H1 (cell line): ENCODE results near the gene RFX2. TPM values are rescaled to one million over a fixed set of nuclear protein-coding genes. Genes with fewer than 3 reads are reported as not detected.
A peak's percentile ranks its signal among the peaks of the same experiment; 100 is the strongest.

Experiments used
- CREB1 ChIP-seq: IDR thresholded peaks from 2 replicates; pipeline ENCODE4 v1.6.1; 2012; ENCODE audit warnings: inconsistent platforms
- JUN ChIP-seq: IDR thresholded peaks from 2 replicates; pipeline ENCODE4 v1.6.1; 2011; ENCODE audit warnings: low read depth, mild to moderate bottlenecking, improper control_type of control experiment, low read length
- SAP30 ChIP-seq: fragments of 300-600 bp; sonication (generic); IDR thresholded peaks from 2 replicates; pipeline ENCODE4 v1.7.1; 2012; ENCODE audit warnings: low read length, moderate library complexity, mild to moderate bottlenecking, inconsistent platforms; ENCODE audit not compliant: insufficient read depth, insufficient replicate concordance
- polyA plus RNA-seq, 7 experiments: library from polyadenylated mRNA; depleted of rRNA in 3 of 7; stranded (reverse) in 5 of 7; unstranded in 2 of 7; fragments of >200 nt in 5 of 7; fragments of 200-250 nt in 2 of 7; gene quantifications; 1 replicate in 5 of 7; 2 replicates in 1 of 7; 4 replicates in 1 of 7; pipeline versions ENCODE4 v1.2.1 to v1.2.3, GENCODE V29; 2011 to 2013; ENCODE audit warnings: missing spikeins in 2 of 7, mixed read lengths in 2 of 7
- total RNA-seq: library from RNA; stranded (reverse); fragmentation: NEBNext Ultra II Directional; extraction: Animal tissue kit (Norgen Biotek cat#: 25700); gene quantifications from 2 replicates; pipeline ENCODE4 v1.2.1, GENCODE V29; 2021
- TF ChIP-seq, protein P1 (sequence below), 3 experiments: IDR thresholded peaks; 1 replicate in 2 of 3; 2 replicates in 1 of 3; pipeline versions ENCODE4 v1.5.1 to v1.6.1; 2011; ENCODE audit warnings: low read length in 3 of 3, mild to moderate bottlenecking in 3 of 3, inconsistent platforms in 2 of 3, low read depth in 1 of 3, moderate library complexity in 1 of 3; ENCODE audit not compliant: insufficient read depth in 1 of 3; ENCODE audit errors: control extremely low read depth in 1 of 3
- TF ChIP-seq, protein P2 (sequence below): fragments of 300-600 bp; sonication (generic); IDR thresholded peaks from 2 replicates; pipeline ENCODE4 v1.7.1; 2012; ENCODE audit warnings: low read length, moderate library complexity, mild to moderate bottlenecking, inconsistent platforms; ENCODE audit not compliant: insufficient replicate concordance
- TF ChIP-seq, protein P3 (sequence below): IDR thresholded peaks from 2 replicates; pipeline ENCODE4 v1.6.1; 2012; ENCODE audit warnings: low read length, inconsistent platforms

The RFX2 gene
- total and polyA plus RNA-seq, 2 of the 8 experiments (the other 6 are each of a cell fraction or from before 2014, with no cell fraction given) = 4.8 to 5.3 TPM

DNA sequence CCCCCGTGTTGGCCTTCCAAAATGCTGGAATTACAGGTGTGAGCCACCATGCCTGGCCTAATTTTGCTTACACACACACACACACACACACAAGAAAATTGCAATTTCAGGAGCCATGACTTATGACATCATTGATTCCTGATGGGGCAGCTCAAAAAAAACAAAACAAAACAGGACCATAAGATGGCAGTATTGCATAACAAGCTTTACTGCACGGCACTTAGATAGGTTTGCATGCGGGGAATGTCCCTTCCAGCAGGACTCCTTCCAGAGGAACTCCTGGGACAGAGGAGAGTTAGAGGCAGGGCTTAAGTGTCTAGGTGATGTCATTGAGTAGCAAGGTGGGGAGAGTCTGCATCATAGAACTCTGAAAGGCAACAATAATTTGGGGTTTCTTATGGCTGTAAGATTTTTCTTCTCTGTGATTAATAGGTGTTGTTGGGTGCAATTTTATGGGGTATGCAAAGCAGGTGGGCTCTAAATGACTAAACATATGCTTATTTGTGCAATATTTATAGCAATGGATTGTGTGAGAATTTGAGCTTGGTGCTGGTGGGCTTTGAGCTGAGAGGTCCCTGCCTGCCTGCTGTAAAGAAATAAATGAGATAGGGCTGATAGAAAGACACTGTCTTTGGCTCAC, 16.2 kb upstream of the RFX2 start (continued):
- TF ChIP-seq JUN (no peak), SAP30 (no peak), CREB1 (no peak)
- TF ChIP-seq, protein P1, sequence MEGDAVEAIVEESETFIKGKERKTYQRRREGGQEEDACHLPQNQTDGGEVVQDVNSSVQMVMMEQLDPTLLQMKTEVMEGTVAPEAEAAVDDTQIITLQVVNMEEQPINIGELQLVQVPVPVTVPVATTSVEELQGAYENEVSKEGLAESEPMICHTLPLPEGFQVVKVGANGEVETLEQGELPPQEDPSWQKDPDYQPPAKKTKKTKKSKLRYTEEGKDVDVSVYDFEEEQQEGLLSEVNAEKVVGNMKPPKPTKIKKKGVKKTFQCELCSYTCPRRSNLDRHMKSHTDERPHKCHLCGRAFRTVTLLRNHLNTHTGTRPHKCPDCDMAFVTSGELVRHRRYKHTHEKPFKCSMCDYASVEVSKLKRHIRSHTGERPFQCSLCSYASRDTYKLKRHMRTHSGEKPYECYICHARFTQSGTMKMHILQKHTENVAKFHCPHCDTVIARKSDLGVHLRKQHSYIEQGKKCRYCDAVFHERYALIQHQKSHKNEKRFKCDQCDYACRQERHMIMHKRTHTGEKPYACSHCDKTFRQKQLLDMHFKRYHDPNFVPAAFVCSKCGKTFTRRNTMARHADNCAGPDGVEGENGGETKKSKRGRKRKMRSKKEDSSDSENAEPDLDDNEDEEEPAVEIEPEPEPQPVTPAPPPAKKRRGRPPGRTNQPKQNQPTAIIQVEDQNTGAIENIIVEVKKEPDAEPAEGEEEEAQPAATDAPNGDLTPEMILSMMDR (IDR thresholded peaks at IDR 0.05; ENCODE audit: control extremely low read depth in 1 of 3, insufficient read depth in 1 of 3, low read depth in 1 of 3, low read length in 3 of 3) = peak in 2 of 3 experiments; percentile 46 to 49; a peak in 2 of 4 replicates
- TF ChIP-seq, protein P2, sequence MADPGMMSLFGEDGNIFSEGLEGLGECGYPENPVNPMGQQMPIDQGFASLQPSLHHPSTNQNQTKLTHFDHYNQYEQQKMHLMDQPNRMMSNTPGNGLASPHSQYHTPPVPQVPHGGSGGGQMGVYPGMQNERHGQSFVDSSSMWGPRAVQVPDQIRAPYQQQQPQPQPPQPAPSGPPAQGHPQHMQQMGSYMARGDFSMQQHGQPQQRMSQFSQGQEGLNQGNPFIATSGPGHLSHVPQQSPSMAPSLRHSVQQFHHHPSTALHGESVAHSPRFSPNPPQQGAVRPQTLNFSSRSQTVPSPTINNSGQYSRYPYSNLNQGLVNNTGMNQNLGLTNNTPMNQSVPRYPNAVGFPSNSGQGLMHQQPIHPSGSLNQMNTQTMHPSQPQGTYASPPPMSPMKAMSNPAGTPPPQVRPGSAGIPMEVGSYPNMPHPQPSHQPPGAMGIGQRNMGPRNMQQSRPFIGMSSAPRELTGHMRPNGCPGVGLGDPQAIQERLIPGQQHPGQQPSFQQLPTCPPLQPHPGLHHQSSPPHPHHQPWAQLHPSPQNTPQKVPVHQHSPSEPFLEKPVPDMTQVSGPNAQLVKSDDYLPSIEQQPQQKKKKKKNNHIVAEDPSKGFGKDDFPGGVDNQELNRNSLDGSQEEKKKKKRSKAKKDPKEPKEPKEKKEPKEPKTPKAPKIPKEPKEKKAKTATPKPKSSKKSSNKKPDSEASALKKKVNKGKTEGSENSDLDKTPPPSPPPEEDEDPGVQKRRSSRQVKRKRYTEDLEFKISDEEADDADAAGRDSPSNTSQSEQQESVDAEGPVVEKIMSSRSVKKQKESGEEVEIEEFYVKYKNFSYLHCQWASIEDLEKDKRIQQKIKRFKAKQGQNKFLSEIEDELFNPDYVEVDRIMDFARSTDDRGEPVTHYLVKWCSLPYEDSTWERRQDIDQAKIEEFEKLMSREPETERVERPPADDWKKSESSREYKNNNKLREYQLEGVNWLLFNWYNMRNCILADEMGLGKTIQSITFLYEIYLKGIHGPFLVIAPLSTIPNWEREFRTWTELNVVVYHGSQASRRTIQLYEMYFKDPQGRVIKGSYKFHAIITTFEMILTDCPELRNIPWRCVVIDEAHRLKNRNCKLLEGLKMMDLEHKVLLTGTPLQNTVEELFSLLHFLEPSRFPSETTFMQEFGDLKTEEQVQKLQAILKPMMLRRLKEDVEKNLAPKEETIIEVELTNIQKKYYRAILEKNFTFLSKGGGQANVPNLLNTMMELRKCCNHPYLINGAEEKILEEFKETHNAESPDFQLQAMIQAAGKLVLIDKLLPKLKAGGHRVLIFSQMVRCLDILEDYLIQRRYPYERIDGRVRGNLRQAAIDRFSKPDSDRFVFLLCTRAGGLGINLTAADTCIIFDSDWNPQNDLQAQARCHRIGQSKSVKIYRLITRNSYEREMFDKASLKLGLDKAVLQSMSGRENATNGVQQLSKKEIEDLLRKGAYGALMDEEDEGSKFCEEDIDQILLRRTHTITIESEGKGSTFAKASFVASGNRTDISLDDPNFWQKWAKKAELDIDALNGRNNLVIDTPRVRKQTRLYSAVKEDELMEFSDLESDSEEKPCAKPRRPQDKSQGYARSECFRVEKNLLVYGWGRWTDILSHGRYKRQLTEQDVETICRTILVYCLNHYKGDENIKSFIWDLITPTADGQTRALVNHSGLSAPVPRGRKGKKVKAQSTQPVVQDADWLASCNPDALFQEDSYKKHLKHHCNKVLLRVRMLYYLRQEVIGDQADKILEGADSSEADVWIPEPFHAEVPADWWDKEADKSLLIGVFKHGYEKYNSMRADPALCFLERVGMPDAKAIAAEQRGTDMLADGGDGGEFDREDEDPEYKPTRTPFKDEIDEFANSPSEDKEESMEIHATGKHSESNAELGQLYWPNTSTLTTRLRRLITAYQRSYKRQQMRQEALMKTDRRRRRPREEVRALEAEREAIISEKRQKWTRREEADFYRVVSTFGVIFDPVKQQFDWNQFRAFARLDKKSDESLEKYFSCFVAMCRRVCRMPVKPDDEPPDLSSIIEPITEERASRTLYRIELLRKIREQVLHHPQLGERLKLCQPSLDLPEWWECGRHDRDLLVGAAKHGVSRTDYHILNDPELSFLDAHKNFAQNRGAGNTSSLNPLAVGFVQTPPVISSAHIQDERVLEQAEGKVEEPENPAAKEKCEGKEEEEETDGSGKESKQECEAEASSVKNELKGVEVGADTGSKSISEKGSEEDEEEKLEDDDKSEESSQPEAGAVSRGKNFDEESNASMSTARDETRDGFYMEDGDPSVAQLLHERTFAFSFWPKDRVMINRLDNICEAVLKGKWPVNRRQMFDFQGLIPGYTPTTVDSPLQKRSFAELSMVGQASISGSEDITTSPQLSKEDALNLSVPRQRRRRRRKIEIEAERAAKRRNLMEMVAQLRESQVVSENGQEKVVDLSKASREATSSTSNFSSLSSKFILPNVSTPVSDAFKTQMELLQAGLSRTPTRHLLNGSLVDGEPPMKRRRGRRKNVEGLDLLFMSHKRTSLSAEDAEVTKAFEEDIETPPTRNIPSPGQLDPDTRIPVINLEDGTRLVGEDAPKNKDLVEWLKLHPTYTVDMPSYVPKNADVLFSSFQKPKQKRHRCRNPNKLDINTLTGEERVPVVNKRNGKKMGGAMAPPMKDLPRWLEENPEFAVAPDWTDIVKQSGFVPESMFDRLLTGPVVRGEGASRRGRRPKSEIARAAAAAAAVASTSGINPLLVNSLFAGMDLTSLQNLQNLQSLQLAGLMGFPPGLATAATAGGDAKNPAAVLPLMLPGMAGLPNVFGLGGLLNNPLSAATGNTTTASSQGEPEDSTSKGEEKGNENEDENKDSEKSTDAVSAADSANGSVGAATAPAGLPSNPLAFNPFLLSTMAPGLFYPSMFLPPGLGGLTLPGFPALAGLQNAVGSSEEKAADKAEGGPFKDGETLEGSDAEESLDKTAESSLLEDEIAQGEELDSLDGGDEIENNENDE = no peak
- TF ChIP-seq, protein P3, sequence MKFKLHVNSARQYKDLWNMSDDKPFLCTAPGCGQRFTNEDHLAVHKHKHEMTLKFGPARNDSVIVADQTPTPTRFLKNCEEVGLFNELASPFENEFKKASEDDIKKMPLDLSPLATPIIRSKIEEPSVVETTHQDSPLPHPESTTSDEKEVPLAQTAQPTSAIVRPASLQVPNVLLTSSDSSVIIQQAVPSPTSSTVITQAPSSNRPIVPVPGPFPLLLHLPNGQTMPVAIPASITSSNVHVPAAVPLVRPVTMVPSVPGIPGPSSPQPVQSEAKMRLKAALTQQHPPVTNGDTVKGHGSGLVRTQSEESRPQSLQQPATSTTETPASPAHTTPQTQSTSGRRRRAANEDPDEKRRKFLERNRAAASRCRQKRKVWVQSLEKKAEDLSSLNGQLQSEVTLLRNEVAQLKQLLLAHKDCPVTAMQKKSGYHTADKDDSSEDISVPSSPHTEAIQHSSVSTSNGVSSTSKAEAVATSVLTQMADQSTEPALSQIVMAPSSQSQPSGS = 0 out of 2 replicates have a peak, but pooled peaks have one; percentile 62
